ENCODE measurements around the gene EPHA6.

DNA sequence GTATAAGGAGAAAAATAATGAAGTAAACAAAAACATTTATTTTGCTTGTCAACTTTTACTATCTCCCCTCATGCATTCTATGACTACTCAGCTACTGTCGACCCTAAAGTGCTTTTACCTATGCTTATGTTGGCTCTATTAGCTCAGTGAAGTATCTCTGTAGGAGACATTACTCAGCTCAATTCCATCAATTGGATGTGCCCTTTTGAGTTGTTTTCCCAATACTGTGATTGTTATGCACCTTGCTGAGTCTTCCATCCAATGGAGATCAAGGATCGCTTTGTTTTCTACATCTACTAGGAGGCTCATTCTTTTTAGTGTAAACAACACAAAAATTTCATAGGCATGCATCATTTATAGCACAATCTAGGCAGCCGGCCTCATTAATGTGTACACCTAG, 546.4 kb downstream of the EPHA6 start:
- TF ChIP-seq POLR2A (IDR thresholded peaks at IDR 0.05; ENCODE audit: low read depth, low read length) (no peak), TAF1 (IDR thresholded peaks at IDR 0.05; ENCODE audit: low read depth, low read length) (no peak)
